GM23248 (cell line): Measurements from ENCODE around the gene MAN1B1. TPM values are rescaled to one million over a fixed set of nuclear protein-coding genes. Genes with fewer than 3 reads are reported as not detected.

Experiments used
- DNase-seq: peaks from one replicate; pipeline ENCODE4 v3.0.0-alpha.2; 2015
- H2AFZ ChIP-seq: fragments of 200-600 bp; sonication (generic); 2 replicates; pipeline ENCODE4 v1.6.1; 2016; ENCODE audit warnings: antibody characterized with exemption
- H3F3A ChIP-seq: fragments of 200-600 bp; sonication (generic); 2 replicates; pipeline ENCODE4 v1.6.1; 2016; ENCODE audit warnings: mild to moderate bottlenecking, antibody characterized with exemption, mixed run types; ENCODE audit not compliant: insufficient read depth
- H3K27ac ChIP-seq: fragments of 200-600 bp; sonication (generic); 2 replicates; pipeline ENCODE4 v1.5.1; 2016; ENCODE audit warnings: mild to moderate bottlenecking
- H3K27me3 ChIP-seq: fragments of 200-600 bp; sonication (generic); replicated peaks from 2 replicates; pipeline ENCODE4 v1.6.1; 2016; ENCODE audit warnings: mild to moderate bottlenecking; ENCODE audit not compliant: insufficient read depth
- H3K36me3 ChIP-seq: fragments of 200-600 bp; sonication (generic); 2 replicates; pipeline ENCODE4 v1.6.1; 2016; ENCODE audit warnings: low read depth, mild to moderate bottlenecking
- H3K4me1 ChIP-seq: fragments of 200-600 bp; sonication (generic); 2 replicates; pipeline ENCODE4 v1.6.1; 2016; ENCODE audit warnings: mild to moderate bottlenecking; ENCODE audit not compliant: insufficient read depth
- H3K4me2 ChIP-seq: fragments of 200-600 bp; sonication (generic); one replicate; pipeline ENCODE4 v1.6.1; 2016; ENCODE audit warnings: mild to moderate bottlenecking; ENCODE audit not compliant: unreplicated experiment
- H3K4me3 ChIP-seq: fragments of 200-600 bp; sonication (generic); 2 replicates; pipeline ENCODE4 v1.5.1; 2016; ENCODE audit warnings: mild to moderate bottlenecking
- H3K79me2 ChIP-seq: fragments of 200-600 bp; sonication (generic); 2 replicates; pipeline ENCODE4 v1.6.1; 2016; ENCODE audit warnings: mild to moderate bottlenecking; ENCODE audit not compliant: insufficient read depth
- H3K9ac ChIP-seq: fragments of 200-600 bp; sonication (generic); 2 replicates; pipeline ENCODE4 v1.6.1; 2016; ENCODE audit warnings: mild to moderate bottlenecking
- H3K9me2 ChIP-seq: fragments of 200-600 bp; sonication (generic); 2 replicates; pipeline ENCODE4 v1.6.1; 2016; ENCODE audit warnings: mixed run types, mild to moderate bottlenecking, moderate library complexity; ENCODE audit not compliant: insufficient read depth
- H3K9me3 ChIP-seq: fragments of 200-600 bp; sonication (generic); one replicate; pipeline ENCODE4 v1.6.1; 2017; ENCODE audit warnings: low read depth
- H4K20me1 ChIP-seq: fragments of 200-600 bp; sonication (generic); 2 replicates; pipeline ENCODE4 v1.6.0; 2016; ENCODE audit not compliant: insufficient read depth
- EZH2 ChIP-seq: fragments of 200-600 bp; sonication (generic); IDR thresholded peaks from 2 replicates; pipeline ENCODE4 v1.6.1; 2018; ENCODE audit warnings: antibody characterized with exemption, mild to moderate bottlenecking; ENCODE audit not compliant: insufficient read depth, poor library complexity, severe bottlenecking
- EZH2phosphoT487 ChIP-seq: fragments of 200-600 bp; sonication (generic); IDR thresholded peaks from 2 replicates; pipeline ENCODE4 v1.6.1; 2018; ENCODE audit warnings: antibody characterized with exemption, moderate library complexity, mild to moderate bottlenecking, low read depth; ENCODE audit not compliant: insufficient read depth
- WGBS, 2 experiments: methylation state at CpG; one replicate each; pipeline ENCODE4 v1.1.6; 2015 to 2017; ENCODE audit warnings: low lambda C conversion rate in 2 of 2, low coverage in 1 of 2; ENCODE audit errors: missing lambda C conversion rate in 2 of 2; 5-methylcytosine and 5-hydroxymethylcytosine counted together
- in situ Hi-C: fragments of 300-500 bp; cut with MboI; formaldehyde crosslinking; loops from 2 replicates; pipeline ENCODE4 v1.15.0; 2020
- polyA plus RNA-seq: library from polyadenylated mRNA; unstranded; fragments of >200 nt; fragmentation: Nextera tagmentation; extraction: Ambion mirVana; gene quantifications from 2 replicates; pipeline ENCODE4 v1.2.1, GENCODE V29; 2016
- total RNA-seq: library from RNA; depleted of rRNA; stranded (reverse); fragments of >200 nt; shearing (Covaris generic); gene quantifications from 2 replicates; pipeline ENCODE4 v1.2.3, GENCODE V29; 2014

Gene MAN1B1
- total and polyA plus RNA-seq, 2 experiments from 2014 or later, result 101 to 136 TPM

- H3K36me3 ChIP-seq, result no peaks in the 10 kb centered on the region
- H3K4me3 ChIP-seq, result no peak overlapping the region
- no peaks in the 10 kb centered on the region for H3K9me3 ChIP-seq
- H3F3A ChIP-seq, result peaks cover 4% of the 10 kb centered on the region; the same call in 1 of the 2 replicates
- H3K4me1 ChIP-seq, result no peaks in the 10 kb centered on the region
- no peak for DNase-seq
- H3K9ac ChIP-seq, result no peak overlapping the region
- H3K27me3 ChIP-seq, result no peaks in the 10 kb centered on the region
- H3K79me2 ChIP-seq, result no peaks in the 10 kb centered on the region
- H3K4me2 ChIP-seq, result no peak overlapping the region
- in situ Hi-C loops, result no loop called here
- H3K27ac ChIP-seq, result no peak overlapping the region
- H2AFZ ChIP-seq, result no peak overlapping the region
- no peaks in the 10 kb centered on the region for H4K20me1 ChIP-seq
- TF ChIP-seq EZH2 (no peak), EZH2phosphoT487 (no peak)
- no peaks in the 10 kb centered on the region for H3K9me2 ChIP-seq
- 46 to 56% methylated on average over 2 of the region's 2 CpGs for WGBS, 2 experiments
Measured at GRCh38 chr9:137071282-137071681, 15.5 kb upstream of the MAN1B1 start.

- Histone ChIP-seq H3K4me3 (no peak overlapping the region), H3K4me1 (no peaks in the 10 kb centered on the region), H2AFZ (no peak overlapping the region), H3K27me3 (no peaks in the 10 kb centered on the region), H4K20me1 (no peaks in the 10 kb centered on the region), H3K27ac (no peak overlapping the region), H3K9me2 (no peaks in the 10 kb centered on the region), H3K9ac (no peak overlapping the region), H3K79me2 (peaks cover 6% of the 10 kb centered on the region; the same call in 1 of the 2 replicates), H3F3A (peaks cover 5% of the 10 kb centered on the region; the same call in 1 of the 2 replicates), H3K9me3 (no peaks in the 10 kb centered on the region), H3K36me3 (no peaks in the 10 kb centered on the region), H3K4me2 (no peak overlapping the region)
- 95 to 96% methylated on average over 8 of the region's 8 CpGs for WGBS, 2 experiments
- in situ Hi-C loops, result no loop called here
- no peak for TF ChIP-seq EZH2phosphoT487
- TF ChIP-seq EZH2, result no peak
- no peak for DNase-seq
Measured at GRCh38 chr9:137073992-137074399, 12.8 kb upstream of the MAN1B1 start.

- Histone ChIP-seq H3K79me2 (peaks cover 6% of the 10 kb centered on the region; the same call in 1 of the 2 replicates), H3K4me3 (no peak overlapping the region), H3K27ac (no peak overlapping the region), H3K4me1 (no peaks in the 10 kb centered on the region), H3F3A (peaks cover 5% of the 10 kb centered on the region; the same call in 1 of the 2 replicates), H3K27me3 (no peaks in the 10 kb centered on the region), H3K9me3 (no peaks in the 10 kb centered on the region), H3K36me3 (no peaks in the 10 kb centered on the region), H3K4me2 (no peak overlapping the region), H3K9me2 (no peaks in the 10 kb centered on the region), H2AFZ (no peak overlapping the region), H4K20me1 (no peaks in the 10 kb centered on the region), H3K9ac (no peak overlapping the region)
- 91 to 95% methylated on average over 12 of the region's 12 CpGs for WGBS, 2 experiments
- in situ Hi-C loops, result no loop called here
- DNase-seq, result no peak
- TF ChIP-seq EZH2phosphoT487 (no peak), EZH2 (no peak)
Measured at GRCh38 chr9:137074657-137075274, 12.0 kb upstream of the MAN1B1 start.

- Histone ChIP-seq H3K36me3 (no peaks in the 10 kb centered on the region), H3K9me2 (no peaks in the 10 kb centered on the region), H3K9me3 (no peaks in the 10 kb centered on the region), H3K79me2 (peaks cover 6% of the 10 kb centered on the region; the same call in 1 of the 2 replicates), H3K4me3 (no peak overlapping the region), H3K4me2 (no peak overlapping the region), H4K20me1 (no peaks in the 10 kb centered on the region), H3F3A (peaks cover 5% of the 10 kb centered on the region; the same call in 1 of the 2 replicates), H3K9ac (no peak overlapping the region), H3K27me3 (no peaks in the 10 kb centered on the region), H2AFZ (no peak overlapping the region), H3K4me1 (no peaks in the 10 kb centered on the region), H3K27ac (no peak overlapping the region)
- WGBS, 2 experiments, result 88 to 89% methylated on average over 12 of the region's 12 CpGs
- DNase-seq, result no peak
- no peak for TF ChIP-seq EZH2
- no peak for TF ChIP-seq EZH2phosphoT487
- in situ Hi-C loops, result no loop called here
Measured at GRCh38 chr9:137075275-137075775, 11.5 kb upstream of the MAN1B1 start.
